Peyer's patch (tissue), 4 donors: ENCODE data around the gene UBE2J1.

Experiments used
- CTCF ChIP-seq, 6 experiments: fragments of 450-650 bp in 4 of 6; fragments of 200-600 bp in 2 of 6; sonication (generic) in 1 of 6; IDR thresholded peaks; one replicate each; pipeline ENCODE4 v1.5.1; 2017 to 2019; ENCODE audit warnings: antibody characterized with exemption in 6 of 6, mild to moderate bottlenecking in 3 of 6, moderate library complexity in 1 of 6
- POLR2A ChIP-seq, 2 donors: fragments of 450-650 bp; IDR thresholded peaks; one replicate each; pipeline ENCODE4 v1.5.1; 2017; ENCODE audit warnings: antibody characterized with exemption in 2 of 2, mild to moderate bottlenecking in 2 of 2, moderate library complexity in 2 of 2

- TF ChIP-seq CTCF (IDR thresholded peaks at IDR 0.05) (no peak), POLR2A (IDR thresholded peaks at IDR 0.05) (no peak)
These were observed 48.4 kb upstream of the UBE2J1 start for GRCh38 chr6:89400912-89401399.
